ENCODE measurements around the gene RGL2.
"Not testable (repeated sequence)": the region's sequence is repeated elsewhere in the genome, so short reads cannot be mapped to it uniquely, and the experiment has no call there.

The RGL2 gene

GRCh38 chr6:33288141-33288920, 10.4 kb downstream of the RGL2 start:
- peak overlapping the region; percentile 79 for H3K4me3 ChIP-seq (ENCODE audit: control insufficient read depth, low read depth, low read length)
- no peak for TF ChIP-seq CTCF (IDR thresholded peaks at IDR 0.05; ENCODE audit: control insufficient read depth, insufficient read depth, low read depth, low read length, missing control alignments)
- DNase-seq (ENCODE audit: low read depth): no peak

- DNase-seq (ENCODE audit: low read depth): no peak
- no peak overlapping the region for H3K4me3 ChIP-seq (ENCODE audit: control insufficient read depth, low read depth, low read length)
- TF ChIP-seq CTCF (IDR thresholded peaks at IDR 0.05; ENCODE audit: control insufficient read depth, insufficient read depth, low read depth, low read length, missing control alignments): no peak
Observed at GRCh38 chr6:33286946-33287914, 11.5 kb downstream of the RGL2 start.

- DNase-seq (ENCODE audit: low read depth); H3K4me3 ChIP-seq (ENCODE audit: control insufficient read depth, low read depth, low read length): not testable (repeated sequence)
Observed at GRCh38 chr6:33285214-33285613, 13.5 kb downstream of the RGL2 start.

GRCh38 chr6:33280539-33280938, 18.2 kb downstream of the RGL2 start:
- TF ChIP-seq CTCF (IDR thresholded peaks at IDR 0.05; ENCODE audit: control insufficient read depth, insufficient read depth, low read depth, low read length, missing control alignments): no peak
- no peak overlapping the region for H3K4me3 ChIP-seq (ENCODE audit: control insufficient read depth, low read depth, low read length)
- no peak for DNase-seq (ENCODE audit: low read depth)

GRCh38 chr6:33279971-33280511, 18.7 kb downstream of the RGL2 start:
- DNase-seq (ENCODE audit: low read depth): no peak
- peak; percentile 60 for TF ChIP-seq CTCF (IDR thresholded peaks at IDR 0.05; ENCODE audit: control insufficient read depth, insufficient read depth, low read depth, low read length, missing control alignments)
- H3K4me3 ChIP-seq (ENCODE audit: control insufficient read depth, low read depth, low read length): no peak overlapping the region

GRCh38 chr6:33279257-33279695, 19.5 kb downstream of the RGL2 start:
- no peak for TF ChIP-seq CTCF (IDR thresholded peaks at IDR 0.05; ENCODE audit: control insufficient read depth, insufficient read depth, low read depth, low read length, missing control alignments)
- no peak overlapping the region for H3K4me3 ChIP-seq (ENCODE audit: control insufficient read depth, low read depth, low read length)
- DNase-seq (ENCODE audit: low read depth): no peak

Measured in AG09309 (cell line).